ENCODE data around the gene C20orf204.

Gene C20orf204

GRCh38 chr20:64035933-64036345 is at the start of gene C20orf204:
TSS of gene C20orf204 (plus strand) at chr20:64036182. CDS start at chr20:64036324, 142 bp downstream.
- no peak for FAIRE-seq
- TF ChIP-seq CTCF (IDR thresholded peaks at IDR 0.05; ENCODE audit: insufficient read depth, missing control alignments): no peak
- no peak for DNase-seq (ENCODE audit: insufficient read length, low spot score)

GRCh38 chr20:64000906-64001305 is 35.1 kb upstream of the C20orf204 start:
- no peak for FAIRE-seq
- DNase-seq (ENCODE audit: insufficient read length, low spot score): no peak
- no peak for TF ChIP-seq CTCF (IDR thresholded peaks at IDR 0.05; ENCODE audit: insufficient read depth, missing control alignments)

GRCh38 chr20:64001607-64002011 is 34.4 kb upstream of the C20orf204 start:
- DNase-seq (ENCODE audit: insufficient read length, low spot score) (no peak), FAIRE-seq (no peak)
- no peak for TF ChIP-seq CTCF (IDR thresholded peaks at IDR 0.05; ENCODE audit: insufficient read depth, missing control alignments)

- FAIRE-seq (no peak), DNase-seq (ENCODE audit: insufficient read length, low spot score) (no peak)
- no peak for TF ChIP-seq CTCF (IDR thresholded peaks at IDR 0.05; ENCODE audit: insufficient read depth, missing control alignments)
Observed at GRCh38 chr20:64003960-64004725, 31.8 kb upstream of the C20orf204 start.

- FAIRE-seq (no peak), DNase-seq (ENCODE audit: insufficient read length, low spot score) (no peak)
- no peak for TF ChIP-seq CTCF (IDR thresholded peaks at IDR 0.05; ENCODE audit: insufficient read depth, missing control alignments)
Observed at GRCh38 chr20:64005394-64005793, 30.6 kb upstream of the C20orf204 start.

- FAIRE-seq (no peak), DNase-seq (ENCODE audit: insufficient read length, low spot score) (no peak)
- no peak for TF ChIP-seq CTCF (IDR thresholded peaks at IDR 0.05; ENCODE audit: insufficient read depth, missing control alignments)
Observed at GRCh38 chr20:64006490-64006889, 29.5 kb upstream of the C20orf204 start.

- no peak for DNase-seq (ENCODE audit: insufficient read length, low spot score)
- FAIRE-seq: no peak
- no peak for TF ChIP-seq CTCF (IDR thresholded peaks at IDR 0.05; ENCODE audit: insufficient read depth, missing control alignments)
Observed at GRCh38 chr20:64006902-64007301, 29.1 kb upstream of the C20orf204 start.

Measured in D721Med (cell line).